HepG2 (cell line): ENCODE results near the gene BTBD1. TPM values are rescaled to one million over a fixed set of nuclear protein-coding genes. Genes with fewer than 3 reads are reported as not detected.

ENCODE experiments used
- DNMT3B ChIP-seq: conservative IDR thresholded peaks from 2 replicates; pipeline ENCODE4 v1.6.1; 2016; ENCODE audit warnings: missing biosample characterization, control low read depth
- ETV6 ChIP-seq: sonication (generic); formaldehyde crosslinking; conservative IDR thresholded peaks from 2 replicates; pipeline ENCODE4 v1.4.0; 2020; ENCODE audit warnings: missing genetic modification reagents
- SMAD3 ChIP-seq: sonication (generic); formaldehyde crosslinking; IDR thresholded peaks from 2 replicates; pipeline ENCODE4 v1.4.0; 2020; ENCODE audit warnings: missing genetic modification reagents
- ZNF672 ChIP-seq: sonication (generic); formaldehyde crosslinking; IDR thresholded peaks from 2 replicates; pipeline ENCODE4 v1.8.1; 2022; ENCODE audit warnings: missing genetic modification reagents
- ZNF83 ChIP-seq: sonication (generic); formaldehyde crosslinking; IDR thresholded peaks from 2 replicates; pipeline ENCODE4 v1.4.0; 2020; ENCODE audit warnings: missing genetic modification reagents, mild to moderate bottlenecking, borderline replicate concordance
- polyA plus RNA-seq, 8 experiments: library from polyadenylated mRNA; depleted of rRNA in 3 of 8; stranded (reverse) in 7 of 8; unstranded in 1 of 8; fragments of >200 nt; fragmentation: Illumina TruSeq in 4 of 8; extraction: Trizol in 4 of 8; gene quantifications; 2 replicates each; pipeline versions ENCODE4 v1.2.1 to v1.2.3, GENCODE V29; 2011 to 2016; ENCODE audit warnings: low read depth in 4 of 8, missing spikeins in 1 of 8, mixed read lengths in 1 of 8; ENCODE audit not compliant: insufficient read depth in 1 of 8
- total RNA-seq, 5 experiments: library from RNA; depleted of rRNA; stranded (reverse); fragments of >200 nt; fragmentation: Illumina TruSeq; extraction: Trizol; gene quantifications; 2 replicates each; pipeline ENCODE4 v1.2.3, GENCODE V29; 2016; ENCODE audit warnings: low read depth in 1 of 5
- TF ChIP-seq, protein P1 (sequence below): sonication (generic); formaldehyde crosslinking; IDR thresholded peaks from 2 replicates; pipeline ENCODE4 v1.5.0; 2020; ENCODE audit warnings: missing genetic modification reagents
- TF ChIP-seq, protein P2 (sequence below): sonication (generic); formaldehyde crosslinking; IDR thresholded peaks from 2 replicates; pipeline ENCODE4 v1.9.0; 2022; ENCODE audit warnings: low read depth, missing genetic modification reagents
- TF ChIP-seq, protein P3 (sequence below): sonication (generic); formaldehyde crosslinking; IDR thresholded peaks from 2 replicates; pipeline ENCODE4 v1.5.0; 2020; ENCODE audit warnings: mild to moderate bottlenecking, missing genetic modification reagents
- TF ChIP-seq, protein P4 (sequence below): sonication (generic); formaldehyde crosslinking; IDR thresholded peaks from 2 replicates; pipeline ENCODE4 v1.5.1; 2020; ENCODE audit warnings: mild to moderate bottlenecking, moderate library complexity, missing genetic modification reagents
- TF ChIP-seq, protein P5 (sequence below), 2 experiments: sonication (generic) in 1 of 2; formaldehyde crosslinking in 1 of 2; IDR thresholded peaks; 2 replicates each; pipeline versions ENCODE4 v1.4.0 to v1.6.1; 2018 to 2020; ENCODE audit warnings: missing genetic modification reagents in 2 of 2, borderline replicate concordance in 1 of 2, low read depth in 1 of 2, mild to moderate bottlenecking in 1 of 2, missing biosample characterization in 1 of 2
- TF ChIP-seq, protein P6 (sequence below): sonication (generic); formaldehyde crosslinking; IDR thresholded peaks from 2 replicates; pipeline ENCODE4 v1.4.0; 2020; ENCODE audit warnings: missing genetic modification reagents

BTBD1 gene
- total and polyA plus RNA-seq, 2 of the 13 experiments (the other 11 are each of a cell fraction or from before 2014, with no cell fraction given), result 32.1 to 53.9 TPM

DNA sequence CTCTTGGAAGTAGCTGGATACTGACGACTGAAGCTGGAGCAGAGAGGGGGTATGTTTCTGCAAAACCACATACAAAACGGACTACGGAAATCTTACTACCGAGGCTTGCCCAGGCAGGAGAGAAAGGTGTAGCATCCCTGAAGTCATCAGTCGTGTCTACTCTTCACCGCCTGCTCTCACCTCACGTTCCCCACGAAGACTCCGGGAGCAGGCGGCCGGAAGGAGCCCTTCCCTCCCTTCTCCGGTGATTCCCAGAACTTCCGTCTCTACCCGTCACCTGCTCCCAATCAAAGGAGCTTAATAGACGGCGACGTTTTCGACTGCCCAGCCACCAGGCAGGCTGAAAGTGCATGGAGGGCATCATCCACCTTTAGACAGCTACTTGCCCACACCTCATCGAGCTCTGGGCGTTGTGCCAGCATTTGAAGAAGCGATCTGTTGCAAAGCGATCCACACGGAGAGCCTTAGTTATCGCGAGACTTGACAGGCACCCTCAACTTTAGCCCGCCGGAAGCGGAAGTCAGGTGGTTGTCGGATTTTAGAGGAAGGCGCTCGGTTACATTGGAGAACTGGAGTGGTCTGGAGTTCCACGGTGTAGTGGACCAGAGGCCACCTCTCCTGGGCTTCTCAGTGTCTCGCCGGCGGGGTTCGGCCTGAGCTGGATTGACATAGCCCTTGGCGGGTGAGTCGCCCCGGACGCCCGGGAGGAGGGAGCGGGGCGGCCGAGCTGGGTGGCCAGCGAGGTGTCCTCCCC lies 81.2 kb downstream of the BTBD1 start, which contains the start of gene RAMAC (continued):
- TF ChIP-seq, protein P1, sequence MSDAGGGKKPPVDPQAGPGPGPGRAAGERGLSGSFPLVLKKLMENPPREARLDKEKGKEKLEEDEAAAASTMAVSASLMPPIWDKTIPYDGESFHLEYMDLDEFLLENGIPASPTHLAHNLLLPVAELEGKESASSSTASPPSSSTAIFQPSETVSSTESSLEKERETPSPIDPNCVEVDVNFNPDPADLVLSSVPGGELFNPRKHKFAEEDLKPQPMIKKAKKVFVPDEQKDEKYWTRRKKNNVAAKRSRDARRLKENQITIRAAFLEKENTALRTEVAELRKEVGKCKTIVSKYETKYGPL (CRISPR knock-in tag), result peak; percentile 71; the same call in 1 of the 2 replicates
- TF ChIP-seq, protein P2, sequence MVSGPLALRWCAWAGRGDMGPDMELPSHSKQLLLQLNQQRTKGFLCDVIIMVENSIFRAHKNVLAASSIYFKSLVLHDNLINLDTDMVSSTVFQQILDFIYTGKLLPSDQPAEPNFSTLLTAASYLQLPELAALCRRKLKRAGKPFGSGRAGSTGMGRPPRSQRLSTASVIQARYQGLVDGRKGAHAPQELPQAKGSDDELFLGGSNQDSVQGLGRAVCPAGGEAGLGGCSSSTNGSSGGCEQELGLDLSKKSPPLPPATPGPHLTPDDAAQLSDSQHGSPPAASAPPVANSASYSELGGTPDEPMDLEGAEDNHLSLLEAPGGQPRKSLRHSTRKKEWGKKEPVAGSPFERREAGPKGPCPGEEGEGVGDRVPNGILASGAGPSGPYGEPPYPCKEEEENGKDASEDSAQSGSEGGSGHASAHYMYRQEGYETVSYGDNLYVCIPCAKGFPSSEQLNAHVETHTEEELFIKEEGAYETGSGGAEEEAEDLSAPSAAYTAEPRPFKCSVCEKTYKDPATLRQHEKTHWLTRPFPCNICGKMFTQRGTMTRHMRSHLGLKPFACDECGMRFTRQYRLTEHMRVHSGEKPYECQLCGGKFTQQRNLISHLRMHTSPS (CRISPR knock-in tag), result 0 out of 2 replicates have a peak, but pooled peaks have one; percentile 30
- TF ChIP-seq ZNF672 (CRISPR knock-in tag), result no peak
- TF ChIP-seq, protein P3, sequence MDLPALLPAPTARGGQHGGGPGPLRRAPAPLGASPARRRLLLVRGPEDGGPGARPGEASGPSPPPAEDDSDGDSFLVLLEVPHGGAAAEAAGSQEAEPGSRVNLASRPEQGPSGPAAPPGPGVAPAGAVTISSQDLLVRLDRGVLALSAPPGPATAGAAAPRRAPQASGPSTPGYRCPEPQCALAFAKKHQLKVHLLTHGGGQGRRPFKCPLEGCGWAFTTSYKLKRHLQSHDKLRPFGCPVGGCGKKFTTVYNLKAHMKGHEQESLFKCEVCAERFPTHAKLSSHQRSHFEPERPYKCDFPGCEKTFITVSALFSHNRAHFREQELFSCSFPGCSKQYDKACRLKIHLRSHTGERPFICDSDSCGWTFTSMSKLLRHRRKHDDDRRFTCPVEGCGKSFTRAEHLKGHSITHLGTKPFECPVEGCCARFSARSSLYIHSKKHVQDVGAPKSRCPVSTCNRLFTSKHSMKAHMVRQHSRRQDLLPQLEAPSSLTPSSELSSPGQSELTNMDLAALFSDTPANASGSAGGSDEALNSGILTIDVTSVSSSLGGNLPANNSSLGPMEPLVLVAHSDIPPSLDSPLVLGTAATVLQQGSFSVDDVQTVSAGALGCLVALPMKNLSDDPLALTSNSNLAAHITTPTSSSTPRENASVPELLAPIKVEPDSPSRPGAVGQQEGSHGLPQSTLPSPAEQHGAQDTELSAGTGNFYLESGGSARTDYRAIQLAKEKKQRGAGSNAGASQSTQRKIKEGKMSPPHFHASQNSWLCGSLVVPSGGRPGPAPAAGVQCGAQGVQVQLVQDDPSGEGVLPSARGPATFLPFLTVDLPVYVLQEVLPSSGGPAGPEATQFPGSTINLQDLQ (CRISPR knock-in tag), result peak; percentile 80; the same call in 1 of the 2 replicates
- TF ChIP-seq ETV6 (CRISPR knock-in tag), result 0 out of 2 replicates have a peak, but pooled peaks have one; percentile 51
- peak; percentile 38; the same call in 1 of the 2 replicates for TF ChIP-seq ZNF83
- TF ChIP-seq, protein P4, sequence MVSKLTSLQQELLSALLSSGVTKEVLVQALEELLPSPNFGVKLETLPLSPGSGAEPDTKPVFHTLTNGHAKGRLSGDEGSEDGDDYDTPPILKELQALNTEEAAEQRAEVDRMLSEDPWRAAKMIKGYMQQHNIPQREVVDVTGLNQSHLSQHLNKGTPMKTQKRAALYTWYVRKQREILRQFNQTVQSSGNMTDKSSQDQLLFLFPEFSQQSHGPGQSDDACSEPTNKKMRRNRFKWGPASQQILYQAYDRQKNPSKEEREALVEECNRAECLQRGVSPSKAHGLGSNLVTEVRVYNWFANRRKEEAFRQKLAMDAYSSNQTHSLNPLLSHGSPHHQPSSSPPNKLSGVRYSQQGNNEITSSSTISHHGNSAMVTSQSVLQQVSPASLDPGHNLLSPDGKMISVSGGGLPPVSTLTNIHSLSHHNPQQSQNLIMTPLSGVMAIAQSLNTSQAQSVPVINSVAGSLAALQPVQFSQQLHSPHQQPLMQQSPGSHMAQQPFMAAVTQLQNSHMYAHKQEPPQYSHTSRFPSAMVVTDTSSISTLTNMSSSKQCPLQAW (CRISPR knock-in tag), result peak; percentile 74
- TF ChIP-seq, protein P5, sequence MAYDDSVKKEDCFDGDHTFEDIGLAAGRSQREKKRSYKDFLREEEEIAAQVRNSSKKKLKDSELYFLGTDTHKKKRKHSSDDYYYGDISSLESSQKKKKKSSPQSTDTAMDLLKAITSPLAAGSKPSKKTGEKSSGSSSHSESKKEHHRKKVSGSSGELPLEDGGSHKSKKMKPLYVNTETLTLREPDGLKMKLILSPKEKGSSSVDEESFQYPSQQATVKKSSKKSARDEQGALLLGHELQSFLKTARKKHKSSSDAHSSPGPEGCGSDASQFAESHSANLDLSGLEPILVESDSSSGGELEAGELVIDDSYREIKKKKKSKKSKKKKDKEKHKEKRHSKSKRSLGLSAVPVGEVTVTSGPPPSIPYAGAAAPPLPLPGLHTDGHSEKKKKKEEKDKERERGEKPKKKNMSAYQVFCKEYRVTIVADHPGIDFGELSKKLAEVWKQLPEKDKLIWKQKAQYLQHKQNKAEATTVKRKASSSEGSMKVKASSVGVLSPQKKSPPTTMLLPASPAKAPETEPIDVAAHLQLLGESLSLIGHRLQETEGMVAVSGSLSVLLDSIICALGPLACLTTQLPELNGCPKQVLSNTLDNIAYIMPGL (CRISPR knock-in tag; IDR thresholded peaks at IDR 0.05; ENCODE audit: borderline replicate concordance in 1 of 2, low read depth in 1 of 2), result peak in 1 of 2 experiments; percentile 67; a peak in 1 of 4 replicates
- peak; percentile 84; the same call in 1 of the 2 replicates for TF ChIP-seq SMAD3 (CRISPR knock-in tag)
- TF ChIP-seq DNMT3B (CRISPR knock-in tag), result 0 out of 2 replicates have a peak, but pooled peaks have one; percentile 65
- TF ChIP-seq, protein P6, sequence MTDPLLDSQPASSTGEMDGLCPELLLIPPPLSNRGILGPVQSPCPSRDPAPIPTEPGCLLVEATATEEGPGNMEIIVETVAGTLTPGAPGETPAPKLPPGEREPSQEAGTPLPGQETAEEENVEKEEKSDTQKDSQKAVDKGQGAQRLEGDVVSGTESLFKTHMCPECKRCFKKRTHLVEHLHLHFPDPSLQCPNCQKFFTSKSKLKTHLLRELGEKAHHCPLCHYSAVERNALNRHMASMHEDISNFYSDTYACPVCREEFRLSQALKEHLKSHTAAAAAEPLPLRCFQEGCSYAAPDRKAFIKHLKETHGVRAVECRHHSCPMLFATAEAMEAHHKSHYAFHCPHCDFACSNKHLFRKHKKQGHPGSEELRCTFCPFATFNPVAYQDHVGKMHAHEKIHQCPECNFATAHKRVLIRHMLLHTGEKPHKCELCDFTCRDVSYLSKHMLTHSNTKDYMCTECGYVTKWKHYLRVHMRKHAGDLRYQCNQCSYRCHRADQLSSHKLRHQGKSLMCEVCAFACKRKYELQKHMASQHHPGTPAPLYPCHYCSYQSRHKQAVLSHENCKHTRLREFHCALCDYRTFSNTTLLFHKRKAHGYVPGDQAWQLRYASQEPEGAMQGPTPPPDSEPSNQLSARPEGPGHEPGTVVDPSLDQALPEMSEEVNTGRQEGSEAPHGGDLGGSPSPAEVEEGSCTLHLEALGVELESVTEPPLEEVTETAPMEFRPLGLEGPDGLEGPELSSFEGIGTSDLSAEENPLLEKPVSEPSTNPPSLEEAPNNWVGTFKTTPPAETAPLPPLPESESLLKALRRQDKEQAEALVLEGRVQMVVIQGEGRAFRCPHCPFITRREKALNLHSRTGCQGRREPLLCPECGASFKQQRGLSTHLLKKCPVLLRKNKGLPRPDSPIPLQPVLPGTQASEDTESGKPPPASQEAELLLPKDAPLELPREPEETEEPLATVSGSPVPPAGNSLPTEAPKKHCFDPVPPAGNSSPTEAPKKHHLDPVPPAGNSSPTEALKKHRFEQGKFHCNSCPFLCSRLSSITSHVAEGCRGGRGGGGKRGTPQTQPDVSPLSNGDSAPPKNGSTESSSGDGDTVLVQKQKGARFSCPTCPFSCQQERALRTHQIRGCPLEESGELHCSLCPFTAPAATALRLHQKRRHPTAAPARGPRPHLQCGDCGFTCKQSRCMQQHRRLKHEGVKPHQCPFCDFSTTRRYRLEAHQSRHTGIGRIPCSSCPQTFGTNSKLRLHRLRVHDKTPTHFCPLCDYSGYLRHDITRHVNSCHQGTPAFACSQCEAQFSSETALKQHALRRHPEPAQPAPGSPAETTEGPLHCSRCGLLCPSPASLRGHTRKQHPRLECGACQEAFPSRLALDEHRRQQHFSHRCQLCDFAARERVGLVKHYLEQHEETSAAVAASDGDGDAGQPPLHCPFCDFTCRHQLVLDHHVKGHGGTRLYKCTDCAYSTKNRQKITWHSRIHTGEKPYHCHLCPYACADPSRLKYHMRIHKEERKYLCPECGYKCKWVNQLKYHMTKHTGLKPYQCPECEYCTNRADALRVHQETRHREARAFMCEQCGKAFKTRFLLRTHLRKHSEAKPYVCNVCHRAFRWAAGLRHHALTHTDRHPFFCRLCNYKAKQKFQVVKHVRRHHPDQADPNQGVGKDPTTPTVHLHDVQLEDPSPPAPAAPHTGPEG (CRISPR knock-in tag), result peak; percentile 59; the same call in 1 of the 2 replicates
